HEK293 (cell line): Measurements from ENCODE around the gene KIAA0513.
A peak's percentile ranks its signal among the peaks of the same experiment; 100 is the strongest.

Source experiments
- CTCF ChIA-PET: fragments of 350-600 bp; formaldehyde crosslinking; extraction: SDS; loops from one replicate; lab custom pipeline; 2021; ENCODE audit warnings: antibody characterized with exemption; lab: Yijun Ruan, JAX
- POLR2A ChIA-PET: fragments of 300-600 bp; formaldehyde crosslinking; extraction: SDS; loops from one replicate; lab custom pipeline; 2020; ENCODE audit warnings: antibody characterized with exemption, inconsistent platforms; lab: Yijun Ruan, JAX
- H3K27ac ChIP-seq: fragments of 200-500 bp; sonication (Bioruptor generic); 2 replicates; pipeline ENCODE4 v1.5.1; 2014; ENCODE audit warnings: low read depth, low read length, control low read depth, inconsistent platforms; ENCODE audit errors: extremely low read depth
- H3K36me3 ChIP-seq, 2 experiments: fragments of 200-500 bp in 1 of 2; sonication (Bioruptor generic) in 1 of 2; 1 replicate in 1 of 2; 2 replicates in 1 of 2; pipeline ENCODE4 v1.5.1; 2014 to 2017; ENCODE audit warnings: inconsistent platforms in 2 of 2, low read length in 2 of 2; ENCODE audit not compliant: control insufficient read depth in 2 of 2, insufficient read depth in 1 of 2
- H3K4me1 ChIP-seq: fragments of 200-500 bp; sonication (Bioruptor generic); 2 replicates; pipeline ENCODE4 v1.5.1; 2014; ENCODE audit warnings: mild to moderate bottlenecking, low read length, inconsistent platforms; ENCODE audit not compliant: control insufficient read depth, insufficient read depth
- H3K4me3 ChIP-seq: 2 replicates; pipeline ENCODE4 v1.5.1; 2011; ENCODE audit warnings: low read depth, mild to moderate bottlenecking, control low read depth, low read length, moderate library complexity
- H3K9me3 ChIP-seq: fragments of 200-500 bp; sonication (Bioruptor generic); 2 replicates; pipeline ENCODE4 v1.5.1; 2014; ENCODE audit warnings: low read depth, low read length, inconsistent platforms; ENCODE audit not compliant: control insufficient read depth, insufficient read depth
- BCL11A ChIP-seq: fragments of 450-650 bp; formaldehyde crosslinking; IDR thresholded peaks from 2 replicates; pipeline ENCODE4 v1.5.1; 2016; ENCODE audit warnings: low read depth, missing biosample characterization, missing genetic modification characterization
- GLI2 ChIP-seq: fragments of 450-650 bp; formaldehyde crosslinking; IDR thresholded peaks from 2 replicates; pipeline ENCODE4; 2017; ENCODE audit warnings: missing biosample characterization, missing genetic modification characterization, low read depth, borderline replicate concordance
- IKZF3 ChIP-seq: fragments of 450-650 bp; IDR thresholded peaks from 2 replicates; pipeline ENCODE4 v1.5.0; 2018; ENCODE audit warnings: missing biosample characterization, mild to moderate bottlenecking, missing genetic modification characterization, moderate library complexity
- KLF8 ChIP-seq: fragments of 450-650 bp; formaldehyde crosslinking; IDR thresholded peaks from 2 replicates; pipeline ENCODE4 v1.5.1; 2016; ENCODE audit warnings: missing biosample characterization, missing genetic modification characterization
- PRDM4 ChIP-seq: fragments of 450-650 bp; formaldehyde crosslinking; IDR thresholded peaks from 2 replicates; pipeline ENCODE4 v1.5.1; 2017; ENCODE audit warnings: missing biosample characterization, missing genetic modification characterization
- ZNF10 ChIP-seq: fragments of 450-650 bp; formaldehyde crosslinking; IDR thresholded peaks from 2 replicates; pipeline ENCODE4 v1.5.1; 2017; ENCODE audit warnings: missing biosample characterization, missing genetic modification characterization
- ZNF140 ChIP-seq: fragments of 450-650 bp; formaldehyde crosslinking; IDR thresholded peaks from 2 replicates; pipeline ENCODE4 v1.5.1; 2016; ENCODE audit warnings: missing biosample characterization, missing genetic modification characterization
- ZNF302 ChIP-seq: fragments of 450-650 bp; formaldehyde crosslinking; IDR thresholded peaks from 2 replicates; pipeline ENCODE4 v1.5.1; 2016; ENCODE audit warnings: missing biosample characterization, missing genetic modification characterization, low read depth
- ZNF488 ChIP-seq: fragments of 450-650 bp; formaldehyde crosslinking; IDR thresholded peaks from 2 replicates; pipeline ENCODE4 v1.5.1; 2016; ENCODE audit warnings: missing biosample characterization, missing genetic modification characterization
- ZNF544 ChIP-seq: fragments of 450-650 bp; formaldehyde crosslinking; IDR thresholded peaks from 2 replicates; pipeline ENCODE4 v1.5.0; 2017; ENCODE audit warnings: missing biosample characterization, missing genetic modification characterization
- ZNF555 ChIP-seq: fragments of 450-650 bp; formaldehyde crosslinking; conservative IDR thresholded peaks from 2 replicates; pipeline ENCODE4 v1.5.1; 2017; ENCODE audit warnings: missing biosample characterization, mild to moderate bottlenecking, missing genetic modification characterization, inconsistent platforms
- ZNF560 ChIP-seq: fragments of 450-650 bp; formaldehyde crosslinking; IDR thresholded peaks from 2 replicates; pipeline ENCODE4 v1.5.1; 2017; ENCODE audit warnings: missing biosample characterization, missing genetic modification characterization, borderline replicate concordance
- ZNF626 ChIP-seq: fragments of 450-650 bp; sonication (Bioruptor Pico); formaldehyde crosslinking; IDR thresholded peaks from 2 replicates; pipeline ENCODE4 v1.5.1; 2018; ENCODE audit warnings: missing biosample characterization, missing genetic modification characterization, inconsistent platforms
- ZNF629 ChIP-seq: fragments of 450-650 bp; formaldehyde crosslinking; IDR thresholded peaks from 2 replicates; pipeline ENCODE4 v1.5.1; 2017; ENCODE audit warnings: missing biosample characterization, missing genetic modification characterization
- ZNF639 ChIP-seq: fragments of 450-650 bp; formaldehyde crosslinking; IDR thresholded peaks from 2 replicates; pipeline ENCODE4 v1.5.1; 2016; ENCODE audit warnings: missing biosample characterization, missing genetic modification characterization
- ZNF837 ChIP-seq: fragments of 450-650 bp; formaldehyde crosslinking; IDR thresholded peaks from 2 replicates; pipeline ENCODE4 v1.5.1; 2016; ENCODE audit warnings: missing biosample characterization, missing genetic modification characterization
- ZSCAN23 ChIP-seq: fragments of 450-650 bp; formaldehyde crosslinking; IDR thresholded peaks from 2 replicates; pipeline ENCODE4 v1.5.1; 2016; ENCODE audit warnings: missing biosample characterization, missing genetic modification characterization
- ZXDB ChIP-seq: fragments of 450-650 bp; formaldehyde crosslinking; IDR thresholded peaks from 2 replicates; pipeline ENCODE4 v1.5.1; 2016; ENCODE audit warnings: missing biosample characterization, missing genetic modification characterization
- TF ChIP-seq, protein P1 (sequence below): fragments of 450-650 bp; formaldehyde crosslinking; IDR thresholded peaks from 2 replicates; pipeline ENCODE4 v1.5.1; 2016; ENCODE audit warnings: missing biosample characterization, missing genetic modification characterization
- TF ChIP-seq, protein P2 (sequence below): fragments of 450-650 bp; formaldehyde crosslinking; IDR thresholded peaks from 2 replicates; pipeline ENCODE4 v1.5.1; 2016; ENCODE audit warnings: missing biosample characterization, missing genetic modification characterization

The KIAA0513 gene

DNA sequence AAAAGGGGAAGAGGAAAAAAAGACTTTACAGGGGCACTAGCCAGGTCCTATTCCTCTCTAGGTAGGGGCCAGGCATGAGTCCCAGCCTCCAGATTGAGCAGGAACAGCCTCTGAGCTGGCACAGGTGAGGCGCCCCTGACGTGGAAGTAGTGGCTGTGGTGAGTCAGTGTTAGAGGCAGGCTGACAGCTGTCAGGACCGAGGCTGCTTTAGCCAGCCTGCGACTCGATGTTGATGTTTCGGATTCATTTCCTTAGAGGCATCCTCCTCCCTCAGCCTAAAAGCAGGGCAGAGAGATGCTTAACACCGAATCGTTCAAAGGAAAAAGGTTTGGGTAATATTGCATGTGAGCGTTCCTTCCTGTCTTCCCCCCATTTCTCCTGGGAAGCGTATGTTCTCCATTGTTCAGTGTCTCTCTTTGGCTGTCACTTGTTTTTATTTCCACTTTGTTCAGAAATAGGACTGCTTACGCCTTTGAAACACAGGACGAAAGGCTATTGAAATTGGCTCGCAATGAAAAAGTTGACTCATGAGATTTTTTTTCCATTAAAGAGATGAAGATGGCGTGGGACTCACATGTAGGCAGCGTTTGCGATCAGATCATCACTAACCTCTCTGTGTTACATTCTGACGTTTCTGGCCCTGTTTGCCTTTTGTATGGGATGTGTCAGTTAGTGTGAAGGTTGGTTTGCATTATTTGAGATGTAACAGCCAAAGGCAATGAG is 1.3 kb downstream of the KIAA0513 start (continued):
- TF ChIP-seq ZNF626 (no peak), ZNF560 (no peak), ZNF629 (peak; percentile 27; the same call in 1 of the 2 replicates), PRDM4 (tag by site-specific recombination) (no peak), ZNF302 (tag by site-specific recombination) (no peak), ZNF837 (tag by site-specific recombination) (no peak)
- TF ChIP-seq, protein P1, sequence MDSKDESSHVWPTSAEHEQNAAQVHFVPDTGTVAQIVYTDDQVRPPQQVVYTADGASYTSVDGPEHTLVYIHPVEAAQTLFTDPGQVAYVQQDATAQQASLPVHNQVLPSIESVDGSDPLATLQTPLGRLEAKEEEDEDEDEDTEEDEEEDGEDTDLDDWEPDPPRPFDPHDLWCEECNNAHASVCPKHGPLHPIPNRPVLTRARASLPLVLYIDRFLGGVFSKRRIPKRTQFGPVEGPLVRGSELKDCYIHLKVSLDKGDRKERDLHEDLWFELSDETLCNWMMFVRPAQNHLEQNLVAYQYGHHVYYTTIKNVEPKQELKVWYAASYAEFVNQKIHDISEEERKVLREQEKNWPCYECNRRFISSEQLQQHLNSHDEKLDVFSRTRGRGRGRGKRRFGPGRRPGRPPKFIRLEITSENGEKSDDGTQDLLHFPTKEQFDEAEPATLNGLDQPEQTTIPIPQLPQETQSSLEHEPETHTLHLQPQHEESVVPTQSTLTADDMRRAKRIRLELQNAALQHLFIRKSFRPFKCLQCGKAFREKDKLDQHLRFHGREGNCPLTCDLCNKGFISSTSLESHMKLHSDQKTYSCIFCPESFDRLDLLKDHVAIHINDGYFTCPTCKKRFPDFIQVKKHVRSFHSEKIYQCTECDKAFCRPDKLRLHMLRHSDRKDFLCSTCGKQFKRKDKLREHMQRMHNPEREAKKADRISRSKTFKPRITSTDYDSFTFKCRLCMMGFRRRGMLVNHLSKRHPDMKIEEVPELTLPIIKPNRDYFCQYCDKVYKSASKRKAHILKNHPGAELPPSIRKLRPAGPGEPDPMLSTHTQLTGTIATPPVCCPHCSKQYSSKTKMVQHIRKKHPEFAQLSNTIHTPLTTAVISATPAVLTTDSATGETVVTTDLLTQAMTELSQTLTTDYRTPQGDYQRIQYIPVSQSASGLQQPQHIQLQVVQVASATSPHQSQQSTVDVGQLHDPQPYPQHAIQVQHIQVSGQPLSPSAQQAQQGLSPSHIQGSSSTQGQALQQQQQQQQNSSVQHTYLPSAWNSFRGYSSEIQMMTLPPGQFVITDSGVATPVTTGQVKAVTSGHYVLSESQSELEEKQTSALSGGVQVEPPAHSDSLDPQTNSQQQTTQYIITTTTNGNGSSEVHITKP (tag by site-specific recombination), result no peak

- Histone ChIP-seq H3K4me1 (peaks cover 16% of the 10 kb centered on the region), H3K4me3 (no peak overlapping the region), H3K9me3 (no peaks in the 10 kb centered on the region), H3K27ac (no peak overlapping the region; the same call in 1 of the 2 replicates), H3K36me3 (peaks cover 0 to 6% of the 10 kb centered on the region in 2 experiments; a peak in 1 of 3 replicates)
- POLR2A ChIA-PET, result interaction anchor here (0.6 kb wide), 1 partner anchor 14 kb away, joined by 3 read pairs; no protein-coding TSS in a partner anchor
- CTCF ChIA-PET, result interaction anchor here (0.6 kb wide), 1 partner anchor 509 kb away, joined by 3 read pairs; no protein-coding TSS in a partner anchor
- TF ChIP-seq ZNF555 (tag by site-specific recombination) (no peak), GLI2 (no peak), ZNF488 (tag by site-specific recombination) (no peak), ZXDB (tag by site-specific recombination) (no peak), IKZF3 (tag by site-specific recombination) (no peak), ZSCAN23 (tag by site-specific recombination) (no peak), BCL11A (tag by site-specific recombination) (no peak), ZNF140 (tag by site-specific recombination) (no peak), ZNF544 (no peak), PRDM4 (tag by site-specific recombination) (no peak), ZNF639 (tag by site-specific recombination) (no peak), KLF8 (no peak), ZNF10 (tag by site-specific recombination) (0 out of 2 replicates have a peak, but pooled peaks have one; percentile 24)
- TF ChIP-seq, protein P2, sequence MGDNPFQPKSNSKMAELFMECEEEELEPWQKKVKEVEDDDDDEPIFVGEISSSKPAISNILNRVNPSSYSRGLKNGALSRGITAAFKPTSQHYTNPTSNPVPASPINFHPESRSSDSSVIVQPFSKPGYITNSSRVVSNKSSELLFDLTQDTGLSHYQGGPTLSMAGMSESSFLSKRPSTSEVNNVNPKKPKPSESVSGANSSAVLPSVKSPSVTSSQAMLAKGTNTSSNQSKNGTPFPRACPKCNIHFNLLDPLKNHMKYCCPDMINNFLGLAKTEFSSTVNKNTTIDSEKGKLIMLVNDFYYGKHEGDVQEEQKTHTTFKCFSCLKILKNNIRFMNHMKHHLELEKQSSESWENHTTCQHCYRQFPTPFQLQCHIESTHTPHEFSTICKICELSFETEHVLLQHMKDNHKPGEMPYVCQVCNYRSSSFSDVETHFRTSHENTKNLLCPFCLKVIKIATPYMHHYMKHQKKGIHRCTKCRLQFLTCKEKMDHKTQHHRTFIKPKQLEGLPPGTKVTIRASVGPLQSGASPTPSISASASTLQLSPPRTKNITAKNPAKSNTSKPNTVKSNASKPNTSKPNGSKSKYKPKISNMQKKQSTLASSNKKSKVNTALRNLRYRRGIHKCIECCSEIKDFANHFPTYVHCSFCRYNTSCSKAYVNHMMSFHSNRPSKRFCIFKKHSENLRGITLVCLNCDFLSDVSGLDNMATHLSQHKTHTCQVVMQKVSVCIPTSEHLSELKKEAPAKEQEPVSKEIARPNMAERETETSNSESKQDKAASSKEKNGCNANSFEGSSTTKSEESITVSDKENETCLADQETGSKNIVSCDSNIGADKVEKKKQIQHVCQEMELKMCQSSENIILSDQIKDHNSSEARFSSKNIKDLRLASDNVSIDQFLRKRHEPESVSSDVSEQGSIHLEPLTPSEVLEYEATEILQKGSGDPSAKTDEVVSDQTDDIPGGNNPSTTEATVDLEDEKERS (tag by site-specific recombination), result no peak
These were observed 1.8 kb downstream of the KIAA0513 start for GRCh38 chr16:85029408-85029784.
